IMR-90 (cell line): ENCODE data around the gene PRR23E. TPM values are rescaled to one million over a fixed set of nuclear protein-coding genes. Genes with fewer than 3 reads are reported as not detected.

ENCODE experiments used
- ATAC-seq: fragments of 200-7000 bp; cut with Tn5 transposase; 2 replicates; pipeline ENCODE4 v1.9.1; 2020; ENCODE audit warnings: low read depth, mild to moderate bottlenecking, moderate library complexity
- BruUV-seq: library from RNA; stranded (reverse); fragments of 400-500 nt; replicated peaks from 2 replicates; lab custom pipeline; 2021; lab: Mats Ljungman, UMichigan
- CTCF ChIA-PET: fragments of 300-600 bp; formaldehyde crosslinking; extraction: SDS; loops from one replicate; lab custom pipeline; 2021; ENCODE audit warnings: antibody characterized with exemption; lab: Yijun Ruan, JAX
- POLR2A ChIA-PET: fragments of 300-600 bp; sonication (Branson Sonifier 250); formaldehyde crosslinking; loops from one replicate; lab custom pipeline; 2022; ENCODE audit warnings: antibody characterized with exemption; ENCODE audit not compliant: unreplicated experiment; lab: Charles Lee
- DNase-seq: peaks from one replicate; pipeline ENCODE4 v3.0.0; 2013
- H2AFZ ChIP-seq: replicated peaks from 2 replicates; pipeline ENCODE3; 2013; ENCODE audit warnings: low read length, mild to moderate bottlenecking; ENCODE audit not compliant: poor library complexity
- H2AK5ac ChIP-seq: 2 replicates; pipeline ENCODE4 v1.6.1; 2013; ENCODE audit warnings: low read depth, low read length, inconsistent platforms
- H2AK9ac ChIP-seq: replicated peaks from 2 replicates; pipeline ENCODE3; 2013; ENCODE audit warnings: mild to moderate bottlenecking, low read depth, low read length, moderate library complexity; ENCODE audit not compliant: poor library complexity
- H2BK120ac ChIP-seq: 2 replicates; pipeline ENCODE4 v1.6.1; 2013; ENCODE audit warnings: low read depth, low read length, inconsistent platforms
- H2BK15ac ChIP-seq: 3 replicates; pipeline ENCODE4 v1.6.1; 2013; ENCODE audit warnings: low read depth, low read length, inconsistent platforms
- H2BK20ac ChIP-seq: 2 replicates; pipeline ENCODE4 v1.6.1; 2013; ENCODE audit warnings: low read depth, mild to moderate bottlenecking, inconsistent platforms, low read length, moderate library complexity
- H2BK5ac ChIP-seq: 2 replicates; pipeline ENCODE4 v1.6.1; 2013; ENCODE audit warnings: mild to moderate bottlenecking, low read depth, low read length, inconsistent platforms; ENCODE audit not compliant: poor library complexity, severe bottlenecking
- H3K14ac ChIP-seq: replicated peaks from 2 replicates; pipeline ENCODE4 v1.6.1; 2013; ENCODE audit warnings: low read depth, low read length, inconsistent platforms
- H3K18ac ChIP-seq: 2 replicates; pipeline ENCODE4 v1.6.1; 2013; ENCODE audit warnings: low read depth, low read length, control low read depth
- H3K23ac ChIP-seq: 2 replicates; pipeline ENCODE4 v1.6.1; 2013; ENCODE audit warnings: low read depth, low read length, inconsistent platforms
- H3K27ac ChIP-seq: 2 replicates; pipeline ENCODE4 v1.5.1; 2013; ENCODE audit warnings: mild to moderate bottlenecking, control low read depth, low read length; ENCODE audit not compliant: insufficient read depth
- H3K27me3 ChIP-seq: 2 replicates; pipeline ENCODE4 v1.6.1; 2013; ENCODE audit warnings: low read length; ENCODE audit not compliant: control insufficient read depth, insufficient read depth
- H3K36me3 ChIP-seq: 2 replicates; pipeline ENCODE4 v1.6.1; 2013; ENCODE audit warnings: low read length, mixed read lengths; ENCODE audit not compliant: control insufficient read depth, insufficient read depth
- H3K4ac ChIP-seq: 2 replicates; pipeline ENCODE4 v1.6.1; 2013; ENCODE audit warnings: low read depth, low read length, inconsistent platforms
- H3K4me1 ChIP-seq: 2 replicates; pipeline ENCODE4 v1.6.1; 2013; ENCODE audit warnings: low read length, mixed read lengths; ENCODE audit not compliant: control insufficient read depth, insufficient read depth
- H3K4me2 ChIP-seq: 2 replicates; pipeline ENCODE4 v1.6.1; 2013; ENCODE audit warnings: low read depth, mild to moderate bottlenecking, control low read depth, low read length, moderate library complexity
- H3K4me3 ChIP-seq: 2 replicates; pipeline ENCODE4 v1.5.1; 2013; ENCODE audit warnings: low read depth, mild to moderate bottlenecking, control low read depth, low read length, moderate library complexity; ENCODE audit not compliant: insufficient read depth
- H3K56ac ChIP-seq: 2 replicates; pipeline ENCODE4 v1.6.1; 2013; ENCODE audit warnings: low read length, inconsistent platforms; ENCODE audit not compliant: insufficient read depth; ENCODE audit errors: extremely low read depth
- H3K79me1 ChIP-seq, 2 experiments: 2 replicates each; pipeline ENCODE4 v1.6.1; 2013; ENCODE audit warnings: low read length in 2 of 2, inconsistent platforms in 1 of 2, low read depth in 1 of 2
- H3K9ac ChIP-seq: 2 replicates; pipeline ENCODE4 v1.6.1; 2013; ENCODE audit warnings: low read depth, low read length, control low read depth
- H3K9me1 ChIP-seq: 2 replicates; pipeline ENCODE4 v1.6.1; 2013; ENCODE audit warnings: low read length, inconsistent platforms; ENCODE audit not compliant: insufficient read depth
- H3K9me3 ChIP-seq: 2 replicates; pipeline ENCODE4 v1.6.1; 2013; ENCODE audit warnings: low read length; ENCODE audit not compliant: control insufficient read depth, insufficient read depth
- H4K20me1 ChIP-seq: 2 replicates; pipeline ENCODE4 v1.6.1; 2013; ENCODE audit warnings: low read length, inconsistent platforms; ENCODE audit not compliant: insufficient read depth
- H4K5ac ChIP-seq: 2 replicates; pipeline ENCODE4 v1.6.1; 2013; ENCODE audit warnings: mild to moderate bottlenecking, low read depth, low read length, control low read depth
- H4K8ac ChIP-seq, 2 experiments: 2 replicates each; pipeline ENCODE4 v1.6.1; 2013; ENCODE audit warnings: low read depth in 2 of 2, low read length in 2 of 2, control low read depth in 1 of 2, inconsistent platforms in 1 of 2
- H4K91ac ChIP-seq: 2 replicates; pipeline ENCODE4 v1.6.1; 2013; ENCODE audit warnings: low read depth, low read length, inconsistent platforms; ENCODE audit not compliant: insufficient read depth
- NFE2L2 ChIP-seq: fragments of 150-350 bp; IDR thresholded peaks from 2 replicates; pipeline ENCODE4 v1.6.1; 2016; ENCODE audit warnings: low read depth, mild to moderate bottlenecking, low read length
- RAD21 ChIP-seq: IDR thresholded peaks from 2 replicates; pipeline ENCODE4 v1.6.1; 2012; ENCODE audit warnings: low read length, improper control_type of control experiment
- WGBS, 2 experiments: methylation state at CpG; one replicate each; pipeline versions ENCODE4 v1.1.5 to v1.1.7; 2013; ENCODE audit warnings: missing lambda C conversion rate in 2 of 2; ENCODE audit not compliant: insufficient read length in 1 of 2; ENCODE audit errors: extremely low coverage in 2 of 2; 5-methylcytosine and 5-hydroxymethylcytosine counted together
- dilution Hi-C: fragments of 300-500 bp; cut with HindIII; formaldehyde crosslinking; loops from one replicate; pipeline ENCODE4 v1.14.3; 2018; ENCODE audit warnings: low sequenced_read_pairs; ENCODE audit not compliant: unreplicated experiment
- in situ Hi-C: fragments of 300-500 bp; cut with MboI; formaldehyde crosslinking; loops from 3 replicates; pipeline ENCODE4 v1.14.3; 2019; ENCODE audit warnings: low sequenced_read_pairs, inconsistent platforms, mixed read lengths
- intact Hi-C: fragments of 100-400 bp; cut with micrococcal nuclease; formaldehyde crosslinking; loops from 2 replicates; pipeline ENCODE4 v1.10.0; 2022
- polyA plus RNA-seq, 3 experiments: library from polyadenylated mRNA; depleted of rRNA; stranded (reverse); fragments of >200 nt; gene quantifications; 2 replicates each; pipeline ENCODE4 v1.2.3, GENCODE V29; 2012; ENCODE audit warnings: low replicate concordance in 1 of 3
- total RNA-seq: library from RNA; depleted of rRNA; stranded (reverse); fragments of >200 nt; gene quantifications from 2 replicates; pipeline ENCODE4 v1.2.3, GENCODE V29; 2012

PRR23E gene
- total and polyA plus RNA-seq, 2 of the 4 experiments (the other 2 are of a cell fraction), result not detected

GRCh38 chr3:127168271-127168670 is 24.7 kb upstream of the PRR23E start:
- dilution Hi-C loops (no loop called here), in situ Hi-C loops (no loop called here)
- no peak overlapping the region for H3K14ac ChIP-seq

More at GRCh38 chr3:127168271-127168670, 24.7 kb upstream of the PRR23E start:
- H3K4me3 ChIP-seq, result no peak overlapping the region
- no peak overlapping the region for H3K9ac ChIP-seq
- H3K18ac ChIP-seq, result no peak overlapping the region
- intact Hi-C loops, result no loop called here
- no peak overlapping the region for H2BK15ac ChIP-seq
- no peak overlapping the region for H2BK20ac ChIP-seq
- H4K91ac ChIP-seq, result no peak overlapping the region
- H3K4ac ChIP-seq, result no peak overlapping the region
- DNase-seq (no peak), ATAC-seq (no peak)
- 0% methylated on average over 1 of the region's 6 CpGs; no CpG with 5 or more reads in 1 of the 2 experiments for WGBS, 2 experiments
- no peak overlapping the region for H4K5ac ChIP-seq
- H3K4me2 ChIP-seq, result no peak overlapping the region
- peaks cover 3% of the 10 kb centered on the region; the same call in 1 of the 2 replicates for H3K4me1 ChIP-seq
- H2AFZ ChIP-seq, result no peak overlapping the region
- no peaks in the 10 kb centered on the region for H3K36me3 ChIP-seq
- H3K56ac ChIP-seq, result no peak overlapping the region
- no TSS peak for BruUV-seq
- no peaks in the 10 kb centered on the region; the same call in 1 of the 2 replicates for H3K9me1 ChIP-seq
- H2AK5ac ChIP-seq, result no peak overlapping the region
- H4K20me1 ChIP-seq, result 0 out of 2 replicates have a peak, but pooled peaks cover under 1% of the 10 kb centered on the region
- no peaks in the 10 kb centered on the region for H3K9me3 ChIP-seq
- H3K27ac ChIP-seq, result no peak overlapping the region
- no peak overlapping the region for H4K8ac ChIP-seq
- POLR2A ChIA-PET, result no interaction called here
- H2BK5ac ChIP-seq, result no peak overlapping the region
- no peak overlapping the region for H2AK9ac ChIP-seq
- no peaks in the 10 kb centered on the region for H3K79me1 ChIP-seq
- CTCF ChIA-PET, result no interaction called here
- TF ChIP-seq NFE2L2 (no peak), RAD21 (no peak)
- H3K23ac ChIP-seq, result no peak overlapping the region
- H2BK120ac ChIP-seq, result no peak overlapping the region
- peaks cover 8% of the 10 kb centered on the region for H3K27me3 ChIP-seq
